Sigmoid colon (tissue), 7 donors: ENCODE data around the gene PPFIA2. TPM values are rescaled to one million over a fixed set of nuclear protein-coding genes. Genes with fewer than 3 reads are reported as not detected.

Experiments used
- DNase-seq: peaks from one replicate; pipeline ENCODE4 v3.0.0-alpha.2; 2019
- H3K27ac ChIP-seq, 4 donors: fragments of 200-600 bp; sonication (generic); one replicate each; pipeline ENCODE4 v1.5.1; 2016 to 2019; ENCODE audit warnings: mild to moderate bottlenecking in 1 of 4
- H3K27me3 ChIP-seq, 3 donors: fragments of 200-600 bp; sonication (generic); one replicate each; pipeline ENCODE4 v1.5.1; 2019; ENCODE audit warnings: mild to moderate bottlenecking in 1 of 3
- H3K36me3 ChIP-seq, 4 donors: fragments of 200-600 bp; sonication (generic); one replicate each; pipeline ENCODE4 v1.5.1; 2016 to 2019
- H3K4me1 ChIP-seq, 4 donors: fragments of 200-600 bp; sonication (generic); one replicate each; pipeline ENCODE4 v1.5.1; 2017 to 2019
- H3K4me3 ChIP-seq, 4 donors: fragments of 200-600 bp; sonication (generic); one replicate each; pipeline ENCODE4 v1.5.1; 2017 to 2019; ENCODE audit warnings: mild to moderate bottlenecking in 2 of 4, moderate library complexity in 1 of 4
- H3K9me3 ChIP-seq, 4 donors: fragments of 200-600 bp in 3 of 4; sonication (generic) in 3 of 4; one replicate each; pipeline versions ENCODE4 v1.5.1 to v1.6.1; 2013 to 2019
- EP300 ChIP-seq, 4 donors: sonication (generic); formaldehyde crosslinking; IDR thresholded peaks; one replicate each; pipeline ENCODE4 v1.6.1; 2017; ENCODE audit warnings: antibody characterized with exemption in 4 of 4
- POLR2A ChIP-seq, 2 donors: fragments of 450-650 bp; IDR thresholded peaks; one replicate each; pipeline ENCODE4 v1.6.1; 2016; ENCODE audit warnings: antibody characterized with exemption in 2 of 2, mild to moderate bottlenecking in 2 of 2, moderate library complexity in 2 of 2
- POLR2AphosphoS5 ChIP-seq, 4 donors: sonication (generic); formaldehyde crosslinking; IDR thresholded peaks; one replicate each; pipeline ENCODE4 v1.6.1; 2017; ENCODE audit warnings: antibody characterized with exemption in 4 of 4
- WGBS, 2 donors: extraction: QIAGEN DNeasy Blood & Tissue Kit; methylation state at CpG; one replicate each; pipeline ENCODE4 v1.1.7; 2013; 5-methylcytosine and 5-hydroxymethylcytosine counted together
- intact Hi-C: fragments of 100-400 bp; cut with DNase I; formaldehyde crosslinking; loops from one replicate; pipeline ENCODE4 v1.15.1; 2023
- polyA plus RNA-seq, 3 donors: library from polyadenylated mRNA; stranded (reverse); fragments of 200-250 nt; gene quantifications; one replicate each; pipeline ENCODE4 v1.2.3, GENCODE V29; 2013
- total RNA-seq, 4 donors: library from RNA; depleted of rRNA; stranded (reverse); fragments of >200 nt; gene quantifications; one replicate each; pipeline ENCODE4 v1.1.0, GENCODE V29; 2016
- TF ChIP-seq, protein P1 (sequence below), 4 experiments: fragments of 450-650 bp in 3 of 4; fragments of 200-600 bp in 1 of 4; IDR thresholded peaks; one replicate each; pipeline ENCODE4 v1.5.1; 2016 to 2019; ENCODE audit warnings: antibody characterized with exemption in 4 of 4, mild to moderate bottlenecking in 3 of 4, moderate library complexity in 2 of 4
- donor health status: healthy with polysubstance abuse.
- donor health status: Bipolar disorder and iron deficiency.
- donor health status: healthy.

Gene PPFIA2
- total and polyA plus RNA-seq, 7 donors: 0.44 to 4.4 (median 2.5) TPM; not detected in 2

DNA sequence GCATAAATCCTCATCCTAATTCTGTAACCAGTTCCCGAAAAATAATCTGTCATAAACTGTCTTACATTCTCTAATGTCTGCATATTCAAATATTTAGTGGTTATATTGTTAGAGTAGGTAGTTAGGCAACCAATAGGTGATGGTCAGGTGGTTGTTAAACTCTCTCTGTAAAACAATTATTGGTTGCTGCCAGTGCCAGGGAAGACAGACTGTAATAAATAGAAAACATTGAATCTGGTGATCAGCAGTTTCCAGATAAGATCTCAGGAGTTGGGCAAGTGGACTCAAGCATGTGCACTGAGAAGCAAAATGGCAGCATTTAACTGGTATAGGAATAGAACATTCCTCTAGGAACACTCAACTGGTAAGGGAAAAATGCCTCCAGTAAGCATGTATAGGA lies 355.8 kb downstream of the PPFIA2 start:
- no peak for TF ChIP-seq EP300 (IDR thresholded peaks at IDR 0.05)
- TF ChIP-seq, protein P1, sequence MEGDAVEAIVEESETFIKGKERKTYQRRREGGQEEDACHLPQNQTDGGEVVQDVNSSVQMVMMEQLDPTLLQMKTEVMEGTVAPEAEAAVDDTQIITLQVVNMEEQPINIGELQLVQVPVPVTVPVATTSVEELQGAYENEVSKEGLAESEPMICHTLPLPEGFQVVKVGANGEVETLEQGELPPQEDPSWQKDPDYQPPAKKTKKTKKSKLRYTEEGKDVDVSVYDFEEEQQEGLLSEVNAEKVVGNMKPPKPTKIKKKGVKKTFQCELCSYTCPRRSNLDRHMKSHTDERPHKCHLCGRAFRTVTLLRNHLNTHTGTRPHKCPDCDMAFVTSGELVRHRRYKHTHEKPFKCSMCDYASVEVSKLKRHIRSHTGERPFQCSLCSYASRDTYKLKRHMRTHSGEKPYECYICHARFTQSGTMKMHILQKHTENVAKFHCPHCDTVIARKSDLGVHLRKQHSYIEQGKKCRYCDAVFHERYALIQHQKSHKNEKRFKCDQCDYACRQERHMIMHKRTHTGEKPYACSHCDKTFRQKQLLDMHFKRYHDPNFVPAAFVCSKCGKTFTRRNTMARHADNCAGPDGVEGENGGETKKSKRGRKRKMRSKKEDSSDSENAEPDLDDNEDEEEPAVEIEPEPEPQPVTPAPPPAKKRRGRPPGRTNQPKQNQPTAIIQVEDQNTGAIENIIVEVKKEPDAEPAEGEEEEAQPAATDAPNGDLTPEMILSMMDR (IDR thresholded peaks at IDR 0.05): no peak
- no peak for TF ChIP-seq POLR2AphosphoS5 (IDR thresholded peaks at IDR 0.05)
- no peak for TF ChIP-seq POLR2A (IDR thresholded peaks at IDR 0.05)
- intact Hi-C loops: no loop called here
- Histone ChIP-seq H3K9me3 (no peaks in the 10 kb centered on the region), H3K4me3 (no peak overlapping the region), H3K4me1 (peaks cover 0 to 7% (median 1%) of the 10 kb centered on the region in 4 donors), H3K36me3 (no peaks in the 10 kb centered on the region), H3K27ac (no peak overlapping the region), H3K27me3 (no peaks in the 10 kb centered on the region)
- DNase-seq: no peak
- 84 to 87% methylated on average over 1 of the region's 1 CpG for WGBS, 2 donors

DNA sequence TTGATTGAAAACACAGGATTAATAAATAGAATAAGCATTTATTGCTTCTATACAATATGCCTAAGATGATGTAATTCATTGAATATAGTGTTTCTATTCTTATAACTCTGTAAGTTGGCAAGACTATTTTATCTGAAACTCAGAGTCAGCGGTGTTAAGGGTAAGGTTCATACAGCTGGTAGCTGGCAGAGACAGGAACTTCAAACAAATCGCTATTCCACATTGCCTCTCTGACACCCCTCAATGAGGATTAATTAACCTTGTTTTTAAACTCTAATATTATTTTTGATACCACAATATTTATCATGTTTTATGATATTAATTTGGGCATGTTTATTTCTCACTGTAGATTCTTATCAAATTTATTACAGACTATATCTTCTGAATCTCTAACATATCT lies 357.9 kb downstream of the PPFIA2 start:
- Histone ChIP-seq H3K4me3 (no peak overlapping the region), H3K27me3 (no peaks in the 10 kb centered on the region), H3K27ac (no peak overlapping the region), H3K9me3 (no peaks in the 10 kb centered on the region), H3K36me3 (no peaks in the 10 kb centered on the region), H3K4me1 (no peaks in the 10 kb centered on the region)
- 79 to 90% methylated on average over 2 of the region's 2 CpGs for WGBS, 2 donors
- DNase-seq: no peak
- intact Hi-C loops: no loop called here
- TF ChIP-seq POLR2A (IDR thresholded peaks at IDR 0.05) (no peak), EP300 (IDR thresholded peaks at IDR 0.05) (no peak), POLR2AphosphoS5 (IDR thresholded peaks at IDR 0.05) (no peak)
- TF ChIP-seq, protein P1 (IDR thresholded peaks at IDR 0.05): no peak

DNA sequence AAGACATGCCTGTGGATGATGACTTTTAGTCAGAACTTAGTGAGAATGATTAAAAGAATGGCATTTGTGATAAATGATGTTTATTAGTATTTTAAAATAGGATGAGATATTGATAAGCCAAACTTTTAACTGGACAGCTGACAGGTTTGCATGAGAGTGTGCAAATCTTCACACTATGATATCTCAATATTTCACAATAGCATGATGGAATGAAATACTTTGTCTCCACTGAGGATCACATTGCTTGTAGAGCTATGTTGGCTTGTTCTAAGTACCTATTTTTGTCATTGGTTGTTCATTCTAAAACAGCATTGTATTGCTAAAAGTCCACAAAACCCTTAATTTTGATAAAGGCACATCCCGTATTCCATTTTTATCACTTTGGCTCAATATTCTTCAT lies 359.1 kb downstream of the PPFIA2 start:
- 95 to 100% methylated on average over 1 of the region's 1 CpG for WGBS, 2 donors
- H3K27me3 ChIP-seq: no peaks in the 10 kb centered on the region
- no peak for TF ChIP-seq EP300 (IDR thresholded peaks at IDR 0.05)
- no peak for TF ChIP-seq POLR2AphosphoS5 (IDR thresholded peaks at IDR 0.05)
- H3K4me1 ChIP-seq: no peaks in the 10 kb centered on the region
- intact Hi-C loops: no loop called here
- H3K9me3 ChIP-seq: no peaks in the 10 kb centered on the region
- H3K4me3 ChIP-seq: no peak overlapping the region
- no peak for DNase-seq
- no peaks in the 10 kb centered on the region for H3K36me3 ChIP-seq
- H3K27ac ChIP-seq: no peak overlapping the region

DNA sequence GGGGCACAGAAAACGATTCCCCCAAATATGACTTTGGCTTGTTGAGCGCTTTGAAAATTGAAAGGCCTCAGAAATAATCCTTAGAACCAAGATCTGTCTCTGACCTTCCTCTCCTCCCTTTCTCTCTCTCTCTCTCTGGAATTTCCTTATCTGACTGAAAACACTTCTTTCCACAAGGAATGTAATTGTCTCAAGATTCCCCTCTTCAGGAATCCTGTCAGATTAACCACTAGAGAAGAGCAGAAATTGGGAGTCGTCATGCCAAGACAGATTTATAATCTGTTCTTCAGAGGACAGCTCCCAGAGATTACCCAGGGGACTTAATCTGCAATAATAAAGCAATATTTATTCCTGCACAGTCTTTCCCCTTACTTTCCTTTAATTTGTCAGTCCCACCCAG lies 363.7 kb downstream of the PPFIA2 start:
- no peak for DNase-seq
- intact Hi-C loops: no loop called here
- H3K27ac ChIP-seq: no peak overlapping the region
- TF ChIP-seq POLR2A (IDR thresholded peaks at IDR 0.05) (no peak), EP300 (IDR thresholded peaks at IDR 0.05) (no peak), POLR2AphosphoS5 (IDR thresholded peaks at IDR 0.05) (no peak)
- TF ChIP-seq, protein P1 (IDR thresholded peaks at IDR 0.05): no peak
- no peaks in the 10 kb centered on the region for H3K4me1 ChIP-seq
- no peaks in the 10 kb centered on the region for H3K27me3 ChIP-seq
- no peaks in the 10 kb centered on the region for H3K36me3 ChIP-seq
- no peaks in the 10 kb centered on the region for H3K9me3 ChIP-seq
- H3K4me3 ChIP-seq: no peak overlapping the region
- 63 to 73% methylated on average over 3 of the region's 3 CpGs for WGBS, 2 donors

- Histone ChIP-seq H3K27ac (no peak overlapping the region), H3K9me3 (peaks cover 0 to 3% (median 0%) of the 10 kb centered on the region in 4 donors), H3K27me3 (no peaks in the 10 kb centered on the region), H3K4me1 (no peaks in the 10 kb centered on the region), H3K4me3 (no peak overlapping the region), H3K36me3 (no peaks in the 10 kb centered on the region)
- no peak for TF ChIP-seq POLR2A (IDR thresholded peaks at IDR 0.05)
- no peak for TF ChIP-seq POLR2AphosphoS5 (IDR thresholded peaks at IDR 0.05)
- TF ChIP-seq, protein P1 (IDR thresholded peaks at IDR 0.05): no peak
- TF ChIP-seq EP300 (IDR thresholded peaks at IDR 0.05): no peak
- intact Hi-C loops: no loop called here
- DNase-seq: no peak
- 81 to 86% methylated on average over 7 of the region's 7 CpGs for WGBS, 2 donors
These were observed 369.5 kb downstream of the PPFIA2 start for GRCh38 chr12:81389550-81390099.
